Ovary (tissue), 9 donors: ENCODE results near the gene ZNF804B. TPM values are rescaled to one million over a fixed set of nuclear protein-coding genes. Genes with fewer than 3 reads are reported as not detected.

Experiments
- DNase-seq, 5 donors: peaks; one replicate each; pipeline ENCODE4 v3.0.0-alpha.2; 2019 to 2020
- H3K27ac ChIP-seq, 2 donors: fragments of 200-600 bp; one replicate each; pipeline versions ENCODE4 v1.5.1 to v1.8.0; 2019 to 2022
- H3K27me3 ChIP-seq: fragments of 200-600 bp; one replicate; pipeline ENCODE4 v1.8.0; 2022
- H3K36me3 ChIP-seq: fragments of 200-600 bp; sonication (generic); one replicate; pipeline ENCODE4 v1.5.1; 2019
- H3K4me1 ChIP-seq: one replicate; pipeline ENCODE4 v1.8.1; 2013; ENCODE audit warnings: mild to moderate bottlenecking, moderate library complexity; ENCODE audit not compliant: insufficient read depth
- H3K4me3 ChIP-seq: fragments of 200-600 bp; sonication (generic); one replicate; pipeline ENCODE4 v1.5.1; 2017
- H3K9me3 ChIP-seq, 2 donors: fragments of 200-600 bp in 1 of 2; sonication (generic) in 1 of 2; one replicate each; pipeline versions ENCODE4 v1.5.1 to v1.8.1; 2013 to 2019; ENCODE audit warnings: mild to moderate bottlenecking in 1 of 2, moderate library complexity in 1 of 2
- CTCF ChIP-seq, 3 donors: fragments of 450-650 bp in 2 of 3; fragments of 200-600 bp in 1 of 3; IDR thresholded peaks; one replicate each; pipeline versions ENCODE4 v1.5.1 to v1.8.0; 2016 to 2022; ENCODE audit warnings: antibody characterized with exemption in 3 of 3, mild to moderate bottlenecking in 1 of 3
- EP300 ChIP-seq: sonication (generic); formaldehyde crosslinking; IDR thresholded peaks from one replicate; pipeline ENCODE4 v1.6.1; 2017; ENCODE audit warnings: antibody characterized with exemption
- POLR2A ChIP-seq: fragments of 450-650 bp; IDR thresholded peaks from one replicate; pipeline ENCODE4 v1.6.1; 2017; ENCODE audit warnings: antibody characterized with exemption, mild to moderate bottlenecking, moderate library complexity
- WGBS, 3 donors: extraction: QIAGEN DNeasy Blood & Tissue Kit in 1 of 3; methylation state at CpG; one replicate each; pipeline versions ENCODE4 v1.1.5 to v1.1.7; 2013 to 2017; 5-methylcytosine and 5-hydroxymethylcytosine counted together
- intact Hi-C, 4 donors: fragments of 100-400 bp; cut with DNase I; formaldehyde crosslinking; loops; one replicate each; pipeline versions ENCODE4 v1.11.0 to v1.15.1; 2022 to 2023
- polyA plus RNA-seq, 2 donors: library from polyadenylated mRNA; stranded (reverse); fragments of 200-250 nt in 1 of 2; fragments of 350-450 nt in 1 of 2; fragmentation: Illumina TruSeq in 1 of 2; extraction: RNeasy Lipid Tissue Mini Kit (QIAGEN cat#74804) in 1 of 2; gene quantifications; one replicate each; pipeline ENCODE4 v1.2.3, GENCODE V29; 2013 to 2014
- total RNA-seq, 7 donors: library from RNA; depleted of rRNA in 2 of 7; stranded (reverse); fragments of >200 nt in 2 of 7; fragmentation: NEBNext Ultra II Directional in 3 of 7; extraction: Animal tissue kit (Norgen Biotek cat#: 25700) in 3 of 7; gene quantifications; one replicate each; pipeline versions ENCODE4 v1.1.0 to v1.2.4, GENCODE V29; 2016 to 2023
- donor health status: DM: no; HTN: no; CAD: no; lungs with moderate emphysema.
- donor health status: DM: no; HTN: no; CAD: no.
- donor health status: Bipolar disorder and iron deficiency.
- donor health status: DM: yes; HTN: yes; CAD: no.
- donor health status: DM: no; HTN: no; CAD: no.
- donor health status: DM: yes; HTN: yes; CAD: no.

The ZNF804B gene
- total and polyA plus RNA-seq, 9 donors, result 0.08 to 0.28 (median 0.25) TPM; not detected in 6

- Histone ChIP-seq H3K27me3 (no peaks in the 10 kb centered on the region), H3K4me3 (no peak overlapping the region), H3K4me1 (no peaks in the 10 kb centered on the region), H3K36me3 (no peaks in the 10 kb centered on the region), H3K27ac (no peak overlapping the region), H3K9me3 (no peaks in the 10 kb centered on the region)
- intact Hi-C loops, result no loop called here
- no peak for DNase-seq
- 46 to 64% (median 51%) methylated on average over 1 of the region's 1 CpG for WGBS, 3 donors
- no peak for TF ChIP-seq POLR2A
- no peak for TF ChIP-seq CTCF (IDR thresholded peaks at IDR 0.05)
- TF ChIP-seq EP300, result no peak
Observed at GRCh38 chr7:88761779-88762178, 2.3 kb downstream of the ZNF804B start.

- no peaks in the 10 kb centered on the region for H3K36me3 ChIP-seq
- TF ChIP-seq CTCF (IDR thresholded peaks at IDR 0.05) (no peak), POLR2A (no peak), EP300 (no peak)
- intact Hi-C loops, result no loop called here
- H3K9me3 ChIP-seq, result no peaks in the 10 kb centered on the region
- no peak overlapping the region for H3K27ac ChIP-seq
- no peaks in the 10 kb centered on the region for H3K4me1 ChIP-seq
- H3K27me3 ChIP-seq, result no peaks in the 10 kb centered on the region
- 70 to 83% (median 82%) methylated on average over 1 of the region's 1 CpG for WGBS, 3 donors
- H3K4me3 ChIP-seq, result no peak overlapping the region
- DNase-seq, result no peak
Observed at GRCh38 chr7:88771417-88771816, 11.9 kb downstream of the ZNF804B start.

- TF ChIP-seq EP300, result no peak
- TF ChIP-seq POLR2A, result no peak
- TF ChIP-seq CTCF (IDR thresholded peaks at IDR 0.05), result no peak
- Histone ChIP-seq H3K9me3 (no peaks in the 10 kb centered on the region), H3K4me1 (no peaks in the 10 kb centered on the region), H3K27ac (no peak overlapping the region), H3K36me3 (no peaks in the 10 kb centered on the region), H3K27me3 (no peaks in the 10 kb centered on the region), H3K4me3 (no peak overlapping the region)
- no peak for DNase-seq
- intact Hi-C loops, result no loop called here
Observed at GRCh38 chr7:88772776-88773175, 13.3 kb downstream of the ZNF804B start.

- intact Hi-C loops, result no loop called here
- Histone ChIP-seq H3K4me1 (no peaks in the 10 kb centered on the region), H3K4me3 (no peak overlapping the region), H3K27me3 (no peaks in the 10 kb centered on the region), H3K27ac (no peak overlapping the region), H3K36me3 (no peaks in the 10 kb centered on the region), H3K9me3 (no peaks in the 10 kb centered on the region)
- no peak for DNase-seq
- TF ChIP-seq CTCF (IDR thresholded peaks at IDR 0.05) (no peak), EP300 (no peak), POLR2A (no peak)
Observed at GRCh38 chr7:88775838-88776237, 16.3 kb downstream of the ZNF804B start.

GRCh38 chr7:88787777-88788176 lies 28.3 kb downstream of the ZNF804B start:
- no peak for DNase-seq
- no peaks in the 10 kb centered on the region for H3K27me3 ChIP-seq
- intact Hi-C loops, result no loop called here
- TF ChIP-seq EP300 (no peak), CTCF (IDR thresholded peaks at IDR 0.05) (no peak), POLR2A (no peak)
- WGBS, 3 donors, result 73 to 81% (median 76%) methylated on average over 2 of the region's 2 CpGs
- H3K27ac ChIP-seq, result no peak overlapping the region
- H3K4me3 ChIP-seq, result no peak overlapping the region
- no peaks in the 10 kb centered on the region for H3K4me1 ChIP-seq
- H3K9me3 ChIP-seq, result no peaks in the 10 kb centered on the region
- H3K36me3 ChIP-seq, result no peaks in the 10 kb centered on the region
